Naive B cell (primary cell): ENCODE measurements around the gene PARD6G. TPM values are rescaled to one million over a fixed set of nuclear protein-coding genes. Genes with fewer than 3 reads are reported as not detected.

Experiments
- ATAC-seq, 2 donors: fragments of 150-1000 bp; cut with Tn5 transposase; 2 replicates each; pipeline ENCODE4 v1.10.0; 2021; ENCODE audit warnings: low read depth in 2 of 2, mild to moderate bottlenecking in 2 of 2, moderate library complexity in 2 of 2
- DNase-seq: peaks from one replicate; pipeline ENCODE4 v3.0.0; 2022
- H3K27ac Mint-ChIP-seq, 6 donors: one replicate each; pipeline ENCODE4 v1.8.0; 2020 to 2022; ENCODE audit warnings: mild to moderate bottlenecking in 6 of 6, mixed read lengths in 6 of 6, moderate library complexity in 5 of 6, inconsistent platforms in 2 of 6
- H3K27me3 Mint-ChIP-seq, 3 donors: one replicate each; pipeline ENCODE4 v1.8.0; 2021 to 2022; ENCODE audit warnings: mixed read lengths in 3 of 3, mild to moderate bottlenecking in 1 of 3
- H3K36me3 Mint-ChIP-seq, 2 donors: one replicate each; pipeline ENCODE4 v1.8.0; 2020 to 2022; ENCODE audit warnings: mixed read lengths in 2 of 2, inconsistent platforms in 1 of 2, mild to moderate bottlenecking in 1 of 2
- H3K4me1 Mint-ChIP-seq, 3 donors: one replicate each; pipeline ENCODE4 v1.8.0; 2020 to 2022; ENCODE audit warnings: mixed read lengths in 3 of 3, inconsistent platforms in 1 of 3, mild to moderate bottlenecking in 1 of 3, moderate library complexity in 1 of 3
- H3K4me3 Mint-ChIP-seq, 8 donors: one replicate each; pipeline ENCODE4 v1.8.0; 2020 to 2022; ENCODE audit warnings: mild to moderate bottlenecking in 8 of 8, mixed read lengths in 8 of 8, moderate library complexity in 8 of 8, inconsistent platforms in 2 of 8
- H3K9me3 Mint-ChIP-seq, 7 donors: one replicate each; pipeline ENCODE4 v1.8.0; 2020 to 2022; ENCODE audit warnings: mixed read lengths in 7 of 7, mild to moderate bottlenecking in 5 of 7, inconsistent platforms in 2 of 7, moderate library complexity in 1 of 7
- polyA plus RNA-seq, 6 donors: library from polyadenylated mRNA; unstranded; fragments of 300-500 nt; fragmentation: Illumina TruSeq; gene quantifications; one replicate each; pipeline ENCODE4 v1.2.3, GENCODE V29; 2021; ENCODE audit warnings: low read depth in 6 of 6

The PARD6G gene
- polyA plus RNA-seq, 6 donors from 2014 or later: not detected

DNA sequence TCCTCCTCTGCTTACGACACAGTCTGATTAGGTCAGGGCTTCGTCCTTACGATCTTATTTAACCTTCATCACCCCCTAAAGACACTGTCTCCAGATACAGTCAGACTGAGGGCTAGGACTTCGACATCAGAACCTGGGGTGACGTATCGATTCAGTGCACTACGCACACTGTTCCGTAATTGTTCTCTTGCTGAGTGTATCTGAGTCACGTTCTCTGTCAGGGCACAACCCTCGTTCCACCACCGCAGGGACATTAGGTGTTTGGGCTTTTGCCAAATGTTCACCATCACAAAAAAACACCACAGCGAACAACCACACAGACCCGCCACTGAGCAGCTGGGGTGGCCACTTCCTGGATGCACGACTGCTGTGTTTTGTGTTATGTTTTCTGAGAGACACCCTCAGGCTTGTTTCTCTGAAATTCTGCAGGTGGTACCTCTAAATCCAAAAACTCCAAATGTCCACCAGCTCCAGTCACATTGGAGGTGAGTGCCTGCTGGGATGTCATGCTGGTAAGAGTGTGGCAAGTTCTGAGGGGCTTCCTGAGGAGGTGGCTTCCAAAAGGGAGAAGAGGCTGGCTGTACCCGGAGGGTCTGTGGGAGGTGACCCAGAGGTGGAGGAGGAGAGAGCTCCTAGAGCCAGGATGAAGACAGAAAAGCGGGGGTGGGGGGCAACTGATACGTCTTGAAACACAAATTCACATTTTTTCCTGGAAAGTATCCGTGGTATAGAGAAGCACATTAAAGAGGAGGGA is 71.7 kb downstream of the PARD6G start:
- H3K4me3 Mint-ChIP-seq: no peak overlapping the region
- H3K27ac Mint-ChIP-seq: peak overlapping the region in 2 of 6 donors; percentile 56 to 57
- peaks cover 6 to 15% (median 8%) of the 10 kb centered on the region in 3 donors for H3K4me1 Mint-ChIP-seq
- ATAC-seq (no peak), DNase-seq (no peak)
- H3K36me3 Mint-ChIP-seq: no peaks in the 10 kb centered on the region
- peaks cover 0 to 12% (median 0%) of the 10 kb centered on the region in 7 donors for H3K9me3 Mint-ChIP-seq
- peaks cover 49 to 71% (median 54%) of the 10 kb centered on the region in 3 donors for H3K27me3 Mint-ChIP-seq

DNA sequence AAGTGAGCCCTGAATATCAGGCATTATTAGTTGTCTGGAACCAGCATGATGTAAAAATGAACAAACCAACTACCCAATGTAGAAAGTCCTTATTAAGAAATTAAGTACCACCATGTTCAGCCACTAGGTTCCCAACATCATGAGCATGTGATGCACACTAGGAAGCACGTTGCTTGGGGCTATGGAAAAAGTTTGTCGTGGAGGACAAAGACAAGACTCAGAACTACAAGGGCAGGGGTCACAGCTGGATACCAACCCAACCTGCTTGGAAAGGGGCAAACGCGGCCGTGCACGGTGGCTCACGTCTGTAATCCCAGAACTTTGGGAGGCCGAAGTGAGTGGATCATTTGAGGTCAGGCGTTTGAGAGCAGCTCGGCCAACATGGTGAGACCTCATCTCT is 74.3 kb downstream of the PARD6G start:
- H3K36me3 Mint-ChIP-seq: no peaks in the 10 kb centered on the region
- H3K4me3 Mint-ChIP-seq: no peak overlapping the region
- peaks cover 54 to 78% (median 59%) of the 10 kb centered on the region in 3 donors for H3K27me3 Mint-ChIP-seq
- no peak overlapping the region for H3K27ac Mint-ChIP-seq
- peaks cover 6 to 10% (median 8%) of the 10 kb centered on the region in 3 donors for H3K4me1 Mint-ChIP-seq
- ATAC-seq: no peak
- peaks cover 0 to 12% (median 0%) of the 10 kb centered on the region in 7 donors for H3K9me3 Mint-ChIP-seq
- DNase-seq: no peak

- no peaks in the 10 kb centered on the region for H3K36me3 Mint-ChIP-seq
- peaks cover 0 to 6% (median 0%) of the 10 kb centered on the region in 7 donors for H3K9me3 Mint-ChIP-seq
- H3K27ac Mint-ChIP-seq: no peak overlapping the region
- DNase-seq: no peak
- H3K27me3 Mint-ChIP-seq: peaks cover 47 to 70% (median 61%) of the 10 kb centered on the region in 3 donors
- ATAC-seq: no peak
- no peak overlapping the region for H3K4me3 Mint-ChIP-seq
- peaks cover 5 to 8% (median 6%) of the 10 kb centered on the region in 3 donors for H3K4me1 Mint-ChIP-seq
Observed at GRCh38 chr18:80172056-80172455, 75.3 kb downstream of the PARD6G start.

DNA sequence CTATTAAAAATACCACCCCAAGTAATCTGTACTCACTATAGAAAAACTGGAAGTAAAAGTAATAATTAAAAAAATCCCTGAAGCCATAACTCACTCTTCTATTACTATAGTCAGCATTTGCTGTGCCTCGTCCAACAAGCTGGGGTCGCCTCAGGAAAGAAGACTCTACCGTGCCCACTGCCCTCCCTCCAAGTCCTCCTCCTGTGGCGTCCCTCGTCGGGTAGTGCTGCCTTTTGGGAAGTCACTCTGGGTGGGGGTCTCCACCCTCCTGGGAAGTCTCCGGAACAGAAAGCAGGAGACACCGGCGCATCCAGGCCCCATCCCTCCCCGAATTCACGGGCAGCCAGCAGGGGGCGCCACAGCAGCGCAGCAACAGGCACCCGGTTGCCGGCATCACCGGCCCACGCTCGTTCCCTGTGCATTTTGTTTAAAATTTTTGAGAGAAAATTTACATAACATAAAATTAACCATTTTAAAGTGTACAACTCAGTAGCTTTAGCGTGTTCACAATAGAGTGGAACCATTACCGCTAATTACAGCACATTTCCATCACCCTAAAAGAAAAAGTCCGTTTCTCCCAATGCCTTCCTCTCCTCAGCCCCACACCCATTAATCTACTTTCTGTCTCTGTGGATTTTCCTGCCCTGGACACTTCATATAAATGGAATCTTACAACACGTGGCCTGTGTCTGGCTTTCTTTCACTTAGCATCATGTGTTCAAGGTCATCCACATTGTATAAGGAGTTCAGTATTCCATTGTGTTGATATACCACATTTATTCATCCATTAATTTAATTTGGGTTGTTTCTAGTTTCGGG is 76.1 kb downstream of the PARD6G start:
- ATAC-seq (no peak), DNase-seq (no peak)
- Mint-ChIP-seq H3K4me1 (peaks cover 4 to 8% (median 6%) of the 10 kb centered on the region in 3 donors), H3K9me3 (peaks cover 0 to 7% (median 2%) of the 10 kb centered on the region in 7 donors), H3K27ac (no peak overlapping the region), H3K4me3 (no peak overlapping the region), H3K36me3 (no peaks in the 10 kb centered on the region), H3K27me3 (peaks cover 40 to 62% (median 59%) of the 10 kb centered on the region in 3 donors)

- Mint-ChIP-seq H3K9me3 (peaks cover under 1 to 14% (median 5%) of the 10 kb centered on the region in 7 donors), H3K4me1 (peaks cover 4 to 8% (median 6%) of the 10 kb centered on the region in 3 donors), H3K27ac (no peak overlapping the region), H3K4me3 (no peak overlapping the region), H3K36me3 (no peaks in the 10 kb centered on the region), H3K27me3 (peaks cover 36 to 55% (median 54%) of the 10 kb centered on the region in 3 donors)
- ATAC-seq (no peak), DNase-seq (no peak)
Observed at GRCh38 chr18:80170395-80171053, 76.8 kb downstream of the PARD6G start.

DNA sequence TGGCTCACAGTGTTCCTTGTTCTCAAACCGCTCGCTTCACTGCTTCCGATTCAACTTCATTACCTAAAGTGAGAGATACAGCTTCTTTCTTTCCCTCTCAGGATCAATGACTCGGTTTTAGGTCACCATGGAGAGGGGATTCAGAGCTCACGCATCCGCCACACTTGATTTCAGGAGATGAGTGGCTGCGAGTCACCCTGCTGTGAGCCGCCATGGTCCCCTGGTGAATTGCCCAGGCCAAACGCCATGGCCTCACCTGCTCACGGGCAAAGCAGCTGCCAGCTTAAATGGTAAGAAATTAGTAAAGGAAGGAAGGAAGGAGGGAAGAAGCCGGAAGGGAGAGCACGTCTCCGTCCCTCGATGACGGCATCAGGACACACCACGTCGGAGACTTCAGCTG is 77.7 kb downstream of the PARD6G start:
- H3K4me3 Mint-ChIP-seq: no peak overlapping the region
- H3K27me3 Mint-ChIP-seq: peaks cover 28 to 47% (median 46%) of the 10 kb centered on the region in 3 donors
- DNase-seq (no peak), ATAC-seq (no peak)
- peaks cover 5 to 23% (median 9%) of the 10 kb centered on the region in 7 donors for H3K9me3 Mint-ChIP-seq
- H3K27ac Mint-ChIP-seq: peak overlapping the region in 1 of 6 donors; percentile 84
- peaks cover 4 to 8% (median 6%) of the 10 kb centered on the region in 3 donors for H3K4me1 Mint-ChIP-seq
- H3K36me3 Mint-ChIP-seq: peaks cover 3 to 8% of the 10 kb centered on the region in 2 donors

- Mint-ChIP-seq H3K4me3 (no peak overlapping the region), H3K9me3 (peaks cover 9 to 28% (median 15%) of the 10 kb centered on the region in 7 donors), H3K27me3 (peaks cover 24 to 42% (median 40%) of the 10 kb centered on the region in 3 donors), H3K36me3 (peaks cover 9 to 14% of the 10 kb centered on the region in 2 donors), H3K27ac (no peak overlapping the region), H3K4me1 (peaks cover 4 to 8% (median 6%) of the 10 kb centered on the region in 3 donors)
- DNase-seq (no peak), ATAC-seq (no peak)
Observed at GRCh38 chr18:80168982-80169381, 78.3 kb downstream of the PARD6G start.

DNA sequence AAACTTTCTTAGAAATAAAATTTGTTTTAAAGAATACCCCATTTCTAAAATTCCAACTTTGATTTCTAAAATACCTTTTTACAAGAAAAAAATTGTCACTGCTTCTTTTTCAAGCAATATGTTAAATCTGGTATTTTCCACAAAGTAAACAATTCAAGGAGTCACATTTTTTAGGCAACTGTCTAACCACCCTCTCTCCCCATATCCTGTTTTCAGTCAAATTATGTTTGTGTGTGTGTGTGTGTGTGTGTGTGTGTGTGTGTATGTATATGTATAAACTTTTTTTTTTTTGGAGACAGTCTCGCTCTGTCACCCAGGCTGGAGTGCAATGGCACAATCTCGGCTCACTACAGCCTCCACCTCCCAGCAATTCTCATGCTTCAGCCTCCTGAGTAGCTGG is 79.0 kb downstream of the PARD6G start:
- Mint-ChIP-seq H3K4me3 (no peak overlapping the region), H3K9me3 (peaks cover 9 to 32% (median 15%) of the 10 kb centered on the region in 7 donors), H3K4me1 (peaks cover 4 to 8% (median 6%) of the 10 kb centered on the region in 3 donors), H3K27me3 (peaks cover 24 to 41% (median 34%) of the 10 kb centered on the region in 3 donors), H3K36me3 (peaks cover 9 to 20% of the 10 kb centered on the region in 2 donors), H3K27ac (no peak overlapping the region)
- no peak for DNase-seq
- no peak for ATAC-seq

DNA sequence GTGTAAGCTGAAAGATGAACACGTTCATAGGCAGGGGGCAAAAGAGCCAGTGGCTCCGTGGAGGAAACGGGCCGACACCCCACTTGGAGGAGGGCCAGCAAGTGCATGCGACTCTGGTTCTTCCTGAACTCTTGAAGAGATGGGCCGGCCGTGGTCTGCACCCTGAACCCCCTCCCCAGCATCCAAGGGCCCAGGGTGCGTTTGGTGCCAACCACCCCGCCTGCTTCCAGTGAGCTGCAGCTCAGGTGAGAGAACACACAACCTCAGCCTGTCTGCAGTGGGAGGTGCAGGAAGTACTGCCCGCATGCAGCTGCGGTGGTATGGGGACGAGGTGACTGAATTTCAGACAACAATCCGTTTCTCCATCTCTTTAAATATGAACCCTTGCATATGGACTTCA is 79.4 kb downstream of the PARD6G start:
- H3K36me3 Mint-ChIP-seq: peaks cover 9 to 24% of the 10 kb centered on the region in 2 donors
- H3K4me3 Mint-ChIP-seq: no peak overlapping the region
- H3K27me3 Mint-ChIP-seq: peaks cover 21 to 38% (median 30%) of the 10 kb centered on the region in 3 donors
- no peak for ATAC-seq
- no peak for DNase-seq
- H3K4me1 Mint-ChIP-seq: peaks cover 4 to 8% (median 6%) of the 10 kb centered on the region in 3 donors
- H3K27ac Mint-ChIP-seq: no peak overlapping the region
- H3K9me3 Mint-ChIP-seq: peaks cover 9 to 32% (median 17%) of the 10 kb centered on the region in 7 donors

DNA sequence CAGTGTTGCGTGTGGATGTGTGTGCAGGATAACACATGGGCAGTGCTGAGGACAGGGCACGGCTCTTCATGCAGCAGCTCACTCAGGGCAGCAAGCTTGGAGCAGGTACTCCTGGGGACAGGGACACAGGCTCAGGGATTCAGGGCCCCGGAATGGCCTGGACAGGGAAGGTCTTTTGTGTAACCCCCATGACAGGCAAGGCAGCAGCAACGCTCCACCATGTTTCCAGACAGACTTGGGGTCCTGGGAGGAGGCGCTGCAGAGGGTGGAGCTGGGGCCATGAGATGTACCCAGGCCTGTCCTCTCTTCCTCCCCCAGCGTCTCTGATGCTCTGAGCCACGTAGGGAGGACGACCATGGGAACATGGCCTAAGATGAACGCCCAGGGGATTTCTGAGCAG is 80.0 kb downstream of the PARD6G start:
- H3K4me3 Mint-ChIP-seq: peak overlapping the region in 1 of 8 donors; percentile 35
- no peak overlapping the region for H3K27ac Mint-ChIP-seq
- peaks cover 9 to 24% of the 10 kb centered on the region in 2 donors for H3K36me3 Mint-ChIP-seq
- peaks cover 9 to 35% (median 17%) of the 10 kb centered on the region in 7 donors for H3K9me3 Mint-ChIP-seq
- ATAC-seq: no peak
- H3K4me1 Mint-ChIP-seq: peaks cover 4 to 8% (median 6%) of the 10 kb centered on the region in 3 donors
- H3K27me3 Mint-ChIP-seq: peaks cover 19 to 35% (median 32%) of the 10 kb centered on the region in 3 donors
- no peak for DNase-seq

DNA sequence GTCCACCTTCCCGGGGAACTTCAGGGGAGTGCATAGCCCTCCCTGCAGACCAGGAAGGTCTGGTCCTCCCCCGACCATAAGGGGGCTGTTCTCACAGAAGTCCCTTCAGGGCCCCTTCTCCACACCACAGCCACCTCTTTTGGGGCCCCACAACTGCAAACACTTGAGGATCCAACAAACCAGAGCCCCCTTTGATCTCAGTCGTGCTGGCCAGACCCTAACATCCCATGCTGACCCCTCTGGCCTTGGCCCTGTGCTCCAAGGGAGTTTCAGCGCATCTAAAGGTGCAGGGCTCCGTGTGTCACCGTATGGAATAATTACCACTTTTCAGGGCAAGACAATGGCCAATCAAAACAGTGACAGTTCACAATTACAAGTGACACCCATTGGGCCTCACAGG is 80.6 kb downstream of the PARD6G start:
- no peak overlapping the region for H3K4me3 Mint-ChIP-seq
- peaks cover 9 to 24% of the 10 kb centered on the region in 2 donors for H3K36me3 Mint-ChIP-seq
- no peak for DNase-seq
- peaks cover 9 to 36% (median 17%) of the 10 kb centered on the region in 7 donors for H3K9me3 Mint-ChIP-seq
- H3K27ac Mint-ChIP-seq: no peak overlapping the region
- H3K27me3 Mint-ChIP-seq: peaks cover 23 to 33% (median 32%) of the 10 kb centered on the region in 3 donors
- no peak for ATAC-seq
- peaks cover 4 to 8% (median 5%) of the 10 kb centered on the region in 3 donors for H3K4me1 Mint-ChIP-seq

DNA sequence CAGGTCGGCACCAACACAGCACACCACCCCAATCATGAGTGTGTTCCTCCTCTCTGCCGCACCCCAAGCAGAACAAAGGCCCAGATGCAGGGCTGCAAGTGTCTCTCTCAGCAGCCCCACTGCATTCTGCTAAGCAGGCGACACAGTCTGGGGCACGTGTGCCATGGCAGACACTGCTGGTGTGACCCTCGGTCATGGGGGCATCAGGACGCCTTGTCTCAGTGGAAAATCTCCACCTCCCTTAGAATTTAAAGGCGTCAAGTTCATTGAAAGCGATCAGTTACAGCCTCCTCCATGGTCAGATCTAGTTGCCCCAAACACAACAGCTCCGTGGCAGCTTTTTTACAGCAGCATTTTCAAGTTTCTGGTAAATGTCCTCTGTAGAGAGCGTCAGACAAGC is 81.1 kb downstream of the PARD6G start:
- H3K4me3 Mint-ChIP-seq: no peak overlapping the region
- no peak for ATAC-seq
- peaks cover 0 to 5% (median 0%) of the 10 kb centered on the region in 3 donors for H3K4me1 Mint-ChIP-seq
- H3K27me3 Mint-ChIP-seq: peaks cover 20 to 29% (median 27%) of the 10 kb centered on the region in 3 donors
- no peak for DNase-seq
- peaks cover 9 to 33% (median 17%) of the 10 kb centered on the region in 7 donors for H3K9me3 Mint-ChIP-seq
- H3K36me3 Mint-ChIP-seq: peaks cover 9 to 24% of the 10 kb centered on the region in 2 donors
- no peak overlapping the region for H3K27ac Mint-ChIP-seq
